WI38 (cell line): ENCODE results near the gene NCKIPSD.

ENCODE experiments used
- H3K4me3 ChIP-seq: 2 replicates; pipeline ENCODE4 v1.5.1; 2011; ENCODE audit warnings: low read depth, mild to moderate bottlenecking, control low read depth, low read length
- TF ChIP-seq, protein P1 (sequence below): IDR thresholded peaks from 2 replicates; pipeline ENCODE4 v1.5.1; 2012; ENCODE audit warnings: low read depth, mild to moderate bottlenecking, control low read depth, low read length

The NCKIPSD gene

DNA sequence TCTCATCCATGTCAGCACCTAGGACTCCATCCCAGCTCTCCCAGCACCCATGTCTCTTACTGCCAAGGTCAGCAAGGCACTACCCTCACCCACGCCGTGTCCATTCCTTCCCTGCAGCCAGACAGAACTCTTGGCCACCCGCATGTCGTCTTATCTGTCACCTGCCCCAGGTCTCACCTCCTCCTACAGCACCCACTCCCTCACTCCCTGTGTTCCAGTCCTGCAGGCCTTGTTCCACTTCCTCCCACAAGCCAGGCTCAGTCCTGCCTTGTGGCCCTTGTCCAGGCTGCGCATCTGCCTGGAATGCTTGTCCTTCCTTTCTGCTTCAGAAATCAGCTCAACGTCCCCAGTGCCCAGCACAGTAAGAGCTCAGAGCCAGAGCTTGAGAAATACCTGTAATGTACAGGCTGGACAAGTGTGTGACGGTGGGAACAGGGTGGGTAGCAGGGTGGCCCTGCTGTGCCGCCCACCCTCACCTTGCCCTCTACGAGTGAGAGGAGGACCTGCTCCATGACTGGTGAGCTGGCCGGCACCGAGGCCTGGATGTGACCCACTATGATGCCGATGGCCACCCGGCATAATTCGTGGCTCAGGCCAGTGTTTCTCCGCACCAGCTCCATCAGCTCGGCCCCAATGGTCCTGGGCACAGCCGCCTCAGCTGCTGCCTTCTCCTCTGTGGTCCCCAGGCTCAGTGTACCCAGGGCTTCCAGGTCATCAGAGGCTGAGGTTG is 4.7 kb downstream of the NCKIPSD start:
- H3K4me3 ChIP-seq, result no peak overlapping the region
- TF ChIP-seq, protein P1, sequence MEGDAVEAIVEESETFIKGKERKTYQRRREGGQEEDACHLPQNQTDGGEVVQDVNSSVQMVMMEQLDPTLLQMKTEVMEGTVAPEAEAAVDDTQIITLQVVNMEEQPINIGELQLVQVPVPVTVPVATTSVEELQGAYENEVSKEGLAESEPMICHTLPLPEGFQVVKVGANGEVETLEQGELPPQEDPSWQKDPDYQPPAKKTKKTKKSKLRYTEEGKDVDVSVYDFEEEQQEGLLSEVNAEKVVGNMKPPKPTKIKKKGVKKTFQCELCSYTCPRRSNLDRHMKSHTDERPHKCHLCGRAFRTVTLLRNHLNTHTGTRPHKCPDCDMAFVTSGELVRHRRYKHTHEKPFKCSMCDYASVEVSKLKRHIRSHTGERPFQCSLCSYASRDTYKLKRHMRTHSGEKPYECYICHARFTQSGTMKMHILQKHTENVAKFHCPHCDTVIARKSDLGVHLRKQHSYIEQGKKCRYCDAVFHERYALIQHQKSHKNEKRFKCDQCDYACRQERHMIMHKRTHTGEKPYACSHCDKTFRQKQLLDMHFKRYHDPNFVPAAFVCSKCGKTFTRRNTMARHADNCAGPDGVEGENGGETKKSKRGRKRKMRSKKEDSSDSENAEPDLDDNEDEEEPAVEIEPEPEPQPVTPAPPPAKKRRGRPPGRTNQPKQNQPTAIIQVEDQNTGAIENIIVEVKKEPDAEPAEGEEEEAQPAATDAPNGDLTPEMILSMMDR, result no peak

DNA sequence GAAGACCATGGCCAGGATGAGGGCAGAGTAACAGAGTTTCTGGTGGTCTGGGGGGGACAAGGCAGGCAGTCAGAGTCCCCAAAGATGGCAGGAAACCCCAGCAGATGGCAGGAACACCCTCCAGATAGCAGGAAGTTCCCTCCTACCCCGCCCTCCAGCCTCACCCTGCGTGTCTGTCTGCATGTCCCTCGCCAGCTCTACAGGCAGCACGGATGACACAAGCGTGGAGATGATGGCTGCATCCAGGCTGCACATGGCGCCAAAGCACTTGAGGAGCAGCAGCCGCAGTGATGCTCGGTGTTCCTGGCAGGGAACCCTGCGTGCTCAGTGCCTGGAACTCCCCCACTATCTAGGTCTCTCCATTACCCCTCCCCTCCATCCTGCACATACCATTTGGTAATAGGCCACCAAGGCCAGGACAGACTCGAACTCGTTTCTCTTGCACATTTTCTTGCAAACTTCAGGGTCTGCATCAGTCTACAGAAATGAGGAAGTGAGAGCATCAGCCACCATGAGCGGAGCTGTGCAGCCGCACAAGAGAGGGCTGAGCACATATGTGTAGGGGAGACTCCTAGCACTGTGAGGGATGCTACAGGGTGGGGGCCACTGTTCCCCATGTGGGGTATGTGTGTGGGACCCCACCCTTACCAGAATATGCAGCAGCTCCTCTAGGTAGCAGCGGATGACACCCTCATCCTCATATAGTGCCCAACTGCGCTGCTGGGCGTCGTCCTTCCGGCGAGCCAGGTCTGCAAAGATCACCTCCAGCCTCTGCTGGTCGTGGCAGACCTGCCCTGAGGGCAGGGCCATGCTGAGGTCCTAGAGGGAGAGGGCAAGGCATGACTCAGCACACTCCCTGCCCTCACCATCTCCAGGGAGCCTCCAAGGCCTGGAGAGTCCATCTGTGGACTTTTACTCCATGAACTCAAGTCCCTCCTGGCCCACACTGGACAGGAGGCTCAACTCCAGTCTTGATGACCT is 6.0 kb downstream of the NCKIPSD start:
- H3K4me3 ChIP-seq, result no peak overlapping the region
- TF ChIP-seq, protein P1, result no peak

DNA sequence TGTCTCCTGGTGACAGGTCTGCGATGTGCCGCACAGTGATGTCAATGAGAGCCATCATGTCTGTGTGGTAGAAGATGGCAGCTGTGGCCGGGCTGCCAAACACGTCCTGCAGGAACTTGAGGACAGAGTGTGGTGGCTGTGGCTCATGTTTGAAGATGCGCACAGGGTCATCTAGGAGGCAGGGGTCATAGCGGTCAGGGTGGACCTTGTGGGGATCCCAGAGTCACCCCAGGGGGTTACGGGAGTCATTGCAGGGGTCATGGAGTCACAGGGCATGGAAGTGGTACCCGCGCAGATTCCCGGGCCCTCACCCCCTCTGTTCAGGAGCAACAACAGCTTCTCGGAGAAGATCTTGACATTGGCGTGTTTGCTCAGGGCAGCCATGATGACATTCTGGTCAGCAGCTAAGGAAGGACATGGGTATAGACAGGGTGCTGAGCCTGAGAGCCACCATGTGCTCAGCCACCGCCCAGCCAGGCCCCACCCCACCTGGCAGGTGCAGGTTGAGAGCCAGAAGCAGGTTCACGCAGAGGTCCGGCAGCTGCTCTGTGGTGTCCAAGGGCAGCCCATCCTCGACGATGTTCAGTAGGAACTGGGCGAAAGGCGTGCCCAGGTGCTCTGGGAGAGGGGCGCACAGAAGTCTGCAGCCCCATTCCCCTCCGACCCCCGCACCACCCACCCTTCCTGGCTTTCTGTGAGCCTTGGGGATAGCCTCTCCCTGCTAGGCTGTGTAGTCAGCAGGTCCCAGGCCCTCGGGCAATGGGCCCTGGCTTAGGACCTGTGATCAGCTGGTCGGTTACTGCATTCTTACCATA is 6.9 kb downstream of the NCKIPSD start:
- no peak overlapping the region for H3K4me3 ChIP-seq
- TF ChIP-seq, protein P1, result no peak

DNA sequence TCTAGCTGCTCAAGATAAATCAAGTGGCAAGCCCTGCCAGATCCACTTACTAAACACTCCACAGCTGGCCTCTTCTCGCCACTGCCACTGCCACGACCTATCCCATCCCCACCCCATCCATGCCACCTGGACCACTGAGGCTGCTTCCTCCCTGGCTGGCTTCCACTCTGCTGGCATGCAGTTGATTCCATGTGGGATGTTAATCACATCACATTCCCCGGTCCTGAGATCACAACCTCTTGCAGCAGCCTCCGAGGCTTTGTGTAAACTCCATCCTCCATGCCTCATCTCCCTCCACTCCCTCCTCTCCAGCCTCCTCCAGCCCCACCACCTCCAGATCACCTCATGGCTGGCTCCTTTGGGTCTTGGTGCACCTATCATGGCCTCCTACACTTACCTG is 7.7 kb downstream of the NCKIPSD start:
- H3K4me3 ChIP-seq, result no peak overlapping the region
- TF ChIP-seq, protein P1, result no peak

DNA sequence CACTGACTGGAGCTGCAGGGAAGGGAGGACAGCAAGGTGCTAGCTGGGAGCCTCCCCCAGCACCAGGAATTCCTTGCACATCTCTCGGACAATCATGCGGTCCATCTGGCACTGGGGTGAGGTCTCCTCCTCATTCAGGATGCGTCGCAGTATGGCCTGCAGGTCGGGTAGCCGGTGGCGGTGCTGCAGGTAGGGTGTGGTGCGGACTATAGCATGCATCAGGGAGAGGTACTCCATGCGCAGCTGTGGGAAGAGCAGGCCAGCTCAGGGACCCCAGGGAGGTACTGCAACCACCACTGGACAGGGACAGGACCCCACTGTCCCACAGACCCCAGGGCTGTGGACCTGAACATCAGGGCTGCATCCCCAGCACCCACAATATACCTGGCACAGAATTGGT is 11.2 kb downstream of the NCKIPSD start:
- no peak overlapping the region for H3K4me3 ChIP-seq
- TF ChIP-seq, protein P1, result no peak

DNA sequence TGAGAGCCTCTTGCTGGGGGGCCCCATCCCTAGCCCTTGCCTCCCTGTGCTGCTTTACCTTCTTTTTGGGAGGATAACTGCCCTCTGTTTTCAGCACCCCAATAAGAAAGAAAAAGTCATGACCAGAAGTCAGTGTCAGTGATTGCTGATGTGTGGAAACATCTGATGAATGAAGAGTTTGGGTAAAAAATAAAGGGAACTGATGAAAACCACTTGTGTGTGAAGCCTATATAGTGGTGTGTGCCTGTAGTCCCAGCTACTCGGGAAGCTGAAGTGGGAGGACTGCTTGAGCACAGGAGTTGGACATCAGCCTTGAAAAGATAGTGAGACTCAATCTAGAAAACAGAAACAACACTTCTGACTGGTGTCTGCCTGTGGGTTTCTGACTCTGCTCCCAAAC is 13.2 kb downstream of the NCKIPSD start:
- TF ChIP-seq, protein P1, result no peak
- H3K4me3 ChIP-seq, result no peak overlapping the region
